HepG2 (cell line): ENCODE results near the gene DCAKD. TPM values are rescaled to one million over a fixed set of nuclear protein-coding genes. Genes with fewer than 3 reads are reported as not detected.

ENCODE experiments used
- ATAC-seq: fragments of 200-7000 bp; cut with Tn5 transposase; 3 replicates; pipeline ENCODE4 v1.9.1; 2020; ENCODE audit warnings: mild to moderate bottlenecking, moderate library complexity
- BruUV-seq: library from RNA; stranded (reverse); fragments of 400-500 nt; replicated peaks from 2 replicates; lab custom pipeline; 2021; lab: Mats Ljungman, UMichigan
- CTCF ChIA-PET: fragments of 300-600 bp; formaldehyde crosslinking; extraction: SDS; loops from one replicate; lab custom pipeline; 2021; ENCODE audit warnings: low total read pairs, inconsistent platforms, low intra/inter-chr PET ratio; lab: Yijun Ruan, JAX
- POLR2A ChIA-PET: fragments of 350-600 bp; sonication (Branson Sonifier 250); formaldehyde crosslinking; loops from one replicate; lab custom pipeline; 2020; ENCODE audit warnings: antibody characterized with exemption, inconsistent platforms; lab: Yijun Ruan, JAX
- DNase-seq: peaks from one replicate; pipeline ENCODE4 v3.0.0-alpha.2; 2015; ENCODE audit warnings: low spot score
- FAIRE-seq: peaks from 3 replicates; lab custom pipeline; 2011; peaks lifted over from hg19 to GRCh38; lab: Jason Lieb, UNC
- H2AFZ ChIP-seq: one replicate; pipeline ENCODE4 v1.6.1; 2011; ENCODE audit warnings: low read length, inconsistent platforms
- H3K27ac ChIP-seq: fragments of 300-600 bp; 3 replicates; pipeline ENCODE4 v1.8.0; 2011; ENCODE audit warnings: mixed run types, mild to moderate bottlenecking, mixed read lengths, low read length, inconsistent platforms; ENCODE audit not compliant: insufficient read depth; ENCODE audit errors: extremely low read length
- H3K27me3 ChIP-seq, 2 experiments: fragments of 200-600 bp in 1 of 2; 2 replicates in 1 of 2; 3 replicates in 1 of 2; pipeline versions ENCODE4 v1.6.0 to v1.8.0; 2011; ENCODE audit warnings: low read length in 2 of 2, mild to moderate bottlenecking in 2 of 2, moderate library complexity in 2 of 2, inconsistent platforms in 1 of 2; ENCODE audit not compliant: insufficient read depth in 2 of 2, control insufficient read depth in 1 of 2
- H3K36me3 ChIP-seq, 2 experiments: fragments of 200-600 bp in 1 of 2; replicated peaks in 1 of 2; 2 replicates in 1 of 2; 3 replicates in 1 of 2; pipeline versions ENCODE4 v1.5.1 to v1.8.0; 2011; ENCODE audit warnings: low read length in 2 of 2, inconsistent platforms in 1 of 2; ENCODE audit not compliant: insufficient read depth in 2 of 2, control insufficient read depth in 1 of 2
- H3K4me1 ChIP-seq: 2 replicates; pipeline ENCODE4 v1.5.1; 2012; ENCODE audit warnings: low read length, inconsistent platforms; ENCODE audit not compliant: insufficient read depth
- H3K4me2 ChIP-seq: 2 replicates; pipeline ENCODE4 v1.6.0; 2011; ENCODE audit warnings: low read depth, low read length, inconsistent platforms
- H3K4me3 ChIP-seq, 3 experiments: fragments of 200-600 bp in 1 of 3; sonication (generic), shearing (Covaris generic) in 1 of 3; replicated peaks in 1 of 3; 2 replicates each; pipeline ENCODE4 v1.5.1; 2011 to 2016; ENCODE audit warnings: low read length in 3 of 3, inconsistent platforms in 2 of 3, low read depth in 2 of 3, mild to moderate bottlenecking in 2 of 3, control low read depth in 1 of 3, mixed read lengths in 1 of 3; ENCODE audit not compliant: insufficient read depth in 1 of 3
- H3K79me2 ChIP-seq: one replicate; pipeline ENCODE4 v1.6.1; 2011; ENCODE audit warnings: low read length, inconsistent platforms; ENCODE audit not compliant: insufficient read depth
- H3K9ac ChIP-seq: 2 replicates; pipeline ENCODE4 v1.6.0; 2011; ENCODE audit warnings: mild to moderate bottlenecking, low read depth, low read length, inconsistent platforms; ENCODE audit not compliant: insufficient read depth
- H3K9me3 ChIP-seq: 2 replicates; pipeline ENCODE4 v1.5.1; 2012; ENCODE audit warnings: mild to moderate bottlenecking, low read length
- H4K20me1 ChIP-seq: 2 replicates; pipeline ENCODE4 v1.6.0; 2011; ENCODE audit warnings: inconsistent platforms, mild to moderate bottlenecking, low read length, moderate library complexity; ENCODE audit not compliant: insufficient read depth
- ATF4 ChIP-seq, 2 experiments: fragments of 450-650 bp in 1 of 2; sonication (generic) in 1 of 2; formaldehyde crosslinking; IDR thresholded peaks; 2 replicates each; pipeline versions ENCODE4 v1.5.0 to v1.8.0; 2020 to 2022; ENCODE audit warnings: mild to moderate bottlenecking in 1 of 2, missing genetic modification reagents in 1 of 2
- ATF7 ChIP-seq, 2 experiments: fragments of 450-650 bp in 1 of 2; sonication (generic) in 1 of 2; formaldehyde crosslinking in 1 of 2; IDR thresholded peaks; 2 replicates each; pipeline versions ENCODE4 v1.4.0 to v1.6.1; 2016 to 2020; ENCODE audit warnings: antibody characterized with exemption in 1 of 2, mild to moderate bottlenecking in 1 of 2, missing genetic modification reagents in 1 of 2
- CEBPB ChIP-seq: IDR thresholded peaks from 2 replicates; pipeline ENCODE4 v1.6.1; 2011; ENCODE audit warnings: low read depth, low read length, improper control_type of control experiment, borderline replicate concordance
- CEBPG ChIP-seq: IDR thresholded peaks from 2 replicates; pipeline ENCODE4 v1.6.1; 2016
- CHD4 ChIP-seq: fragments of 200-600 bp; sonication (generic); IDR thresholded peaks from 2 replicates; pipeline ENCODE4 v1.7.0; 2017; ENCODE audit warnings: mild to moderate bottlenecking, low read length, borderline replicate concordance
- NFE2L2 ChIP-seq: fragments of 150-350 bp; IDR thresholded peaks from 2 replicates; pipeline ENCODE4 v1.6.1; 2014; ENCODE audit warnings: low read length
- NPAS2 ChIP-seq: sonication (generic); formaldehyde crosslinking; IDR thresholded peaks from 2 replicates; pipeline ENCODE4 v1.8.0; 2022; ENCODE audit warnings: mild to moderate bottlenecking, missing genetic modification reagents, borderline replicate concordance
- NR0B2 ChIP-seq: sonication (generic); formaldehyde crosslinking; IDR thresholded peaks from 2 replicates; pipeline ENCODE4 v1.4.0; 2020; ENCODE audit warnings: mild to moderate bottlenecking, missing genetic modification reagents
- RBFOX2 ChIP-seq: fragments of 200-400 bp; formaldehyde crosslinking; IDR thresholded peaks from 2 replicates; pipeline ENCODE4 v1.6.1; 2017; ENCODE audit warnings: low read depth, mild to moderate bottlenecking, low read length
- RBM22 ChIP-seq: fragments of 200-400 bp; formaldehyde crosslinking; optimal IDR thresholded peaks from 2 replicates; pipeline ENCODE3; 2017; ENCODE audit warnings: mild to moderate bottlenecking, low read length, moderate library complexity
- SKI ChIP-seq: fragments of 450-650 bp; IDR thresholded peaks from one replicate; pipeline ENCODE4 v1.6.1; 2018; ENCODE audit warnings: mild to moderate bottlenecking; ENCODE audit not compliant: partially characterized antibody
- ZNF770 ChIP-seq: sonication (generic); formaldehyde crosslinking; IDR thresholded peaks from 2 replicates; pipeline ENCODE4 v1.5.0; 2020; ENCODE audit warnings: mild to moderate bottlenecking, missing genetic modification reagents
- whole genome bisulfite sequencing: methylation state at CpG from one replicate; pipeline ENCODE4 v1.1.6; 2017; ENCODE audit warnings: low lambda C conversion rate; 5-methylcytosine and 5-hydroxymethylcytosine counted together
- in situ Hi-C: cut with HindIII; loops from 2 replicates; pipeline ENCODE4 v1.10.0; 2017; ENCODE audit warnings: low pct_unique_long_range_greater_than_20kb; ENCODE audit not compliant: extremely low pct_ligation_motif_present
- intact Hi-C: fragments of 100-400 bp; cut with micrococcal nuclease; formaldehyde crosslinking; loops from one replicate; pipeline ENCODE4 v1.10.0; 2022; ENCODE audit not compliant: unreplicated experiment
- polyA plus RNA-seq, 8 experiments: library from polyadenylated mRNA; depleted of rRNA in 3 of 8; stranded (reverse) in 7 of 8; unstranded in 1 of 8; fragments of >200 nt; fragmentation: Illumina TruSeq in 4 of 8; extraction: Trizol in 4 of 8; gene quantifications; 2 replicates each; pipeline versions ENCODE4 v1.2.1 to v1.2.3, GENCODE V29; 2011 to 2016; ENCODE audit warnings: low read depth in 4 of 8, missing spikeins in 1 of 8, mixed read lengths in 1 of 8; ENCODE audit not compliant: insufficient read depth in 1 of 8
- total RNA-seq, 5 experiments: library from RNA; depleted of rRNA; stranded (reverse); fragments of >200 nt; fragmentation: Illumina TruSeq; extraction: Trizol; gene quantifications; 2 replicates each; pipeline ENCODE4 v1.2.3, GENCODE V29; 2016; ENCODE audit warnings: low read depth in 1 of 5

DCAKD gene
- total and polyA plus RNA-seq, 2 of the 13 experiments (the other 11 are each of a cell fraction or from before 2014, with no cell fraction given) = 25.9 to 29.2 TPM

- no peak for FAIRE-seq
These were observed 22.1 kb upstream of the DCAKD start for GRCh38 chr17:45073414-45074070.

GRCh38 chr17:45070809-45071208 lies 19.4 kb upstream of the DCAKD start:
- Histone ChIP-seq H3K79me2 (peaks cover 49% of the 10 kb centered on the region), H3K4me3 (no peak overlapping the region), H3K27me3 (no peaks in the 10 kb centered on the region), H4K20me1 (0 out of 2 replicates have a peak, but pooled peaks cover under 1% of the 10 kb centered on the region), H2AFZ (no peak overlapping the region), H3K4me1 (peaks cover 8% of the 10 kb centered on the region; the same call in 1 of the 2 replicates), H3K27ac (no peak overlapping the region), H3K4me2 (no peak overlapping the region), H3K36me3 (peaks cover 20 to 43% of the 10 kb centered on the region in 2 experiments), H3K9me3 (no peaks in the 10 kb centered on the region), H3K9ac (no peak overlapping the region)
- intact Hi-C loops = no loop called here
- FAIRE-seq (no peak), ATAC-seq (no peak), DNase-seq (no peak)
- in situ Hi-C loops = no loop called here
- BruUV-seq = no TSS peak
- CTCF ChIA-PET = no interaction called here
- POLR2A ChIA-PET = interaction anchor here (1.1 to 4.6 kb wide), 2 partner anchors 10 to 20 kb away, joined by 3 to 28 read pairs; partner anchors contain the start of gene NMT1
- 96% methylated on average over 2 of the region's 2 CpGs for WGBS
- TF ChIP-seq NR0B2 (CRISPR knock-in tag) (no peak), CHD4 (no peak), ZNF770 (CRISPR knock-in tag) (no peak), NFE2L2 (no peak)

More at GRCh38 chr17:45073414-45074070, 22.1 kb upstream of the DCAKD start:
- H3K9ac ChIP-seq = no peak overlapping the region
- H2AFZ ChIP-seq = no peak overlapping the region
- peaks cover 14 to 44% of the 10 kb centered on the region in 2 experiments; a peak in 4 of 5 replicates for H3K36me3 ChIP-seq
- BruUV-seq = TSS peak; percentile 36
- ATAC-seq (no peak), DNase-seq (no peak)
- no peak overlapping the region for H3K27ac ChIP-seq
- no peaks in the 10 kb centered on the region for H3K9me3 ChIP-seq
- in situ Hi-C loops = no loop called here
- no peaks in the 10 kb centered on the region for H3K27me3 ChIP-seq
- POLR2A ChIA-PET = interaction anchor here (0.9 to 4.6 kb wide), 3 partner anchors 12 to 54 kb away, joined by 3 to 28 read pairs (median 4); partner anchors contain the start of gene NMT1
- no peak overlapping the region for H3K4me3 ChIP-seq
- CTCF ChIA-PET = no interaction called here
- intact Hi-C loops = no loop called here
- 98% methylated on average over 5 of the region's 5 CpGs for WGBS
- TF ChIP-seq NPAS2 (CRISPR knock-in tag) (no peak), RBM22 (peak; percentile 27), ATF7 (IDR thresholded peaks at IDR 0.05) (peak; percentile 58), ATF7 (CRISPR knock-in tag; IDR thresholded peaks at IDR 0.05) (no peak), ATF4 (CRISPR knock-in tag; IDR thresholded peaks at IDR 0.05) (peak in 1 of 2 experiments; percentile 86; a peak in 2 of 4 replicates), RBFOX2 (peak; percentile 20; the same call in 1 of the 2 replicates), CEBPB (peak; percentile 69), SKI (no peak), CEBPG (CRISPR knock-in tag) (peak; percentile 65)
- H3K79me2 ChIP-seq = peaks cover 53% of the 10 kb centered on the region
- peaks cover 8% of the 10 kb centered on the region; the same call in 1 of the 2 replicates for H3K4me1 ChIP-seq
- 0 out of 2 replicates have a peak, but pooled peaks cover 4% of the 10 kb centered on the region for H4K20me1 ChIP-seq
- no peak overlapping the region for H3K4me2 ChIP-seq
